HepG2 (cell line): ENCODE measurements around the gene LMNA. TPM values are rescaled to one million over a fixed set of nuclear protein-coding genes. Genes with fewer than 3 reads are reported as not detected.

ENCODE experiments used
- GABPB1 ChIP-seq: IDR thresholded peaks from 2 replicates; pipeline ENCODE4 v1.6.1; 2016; ENCODE audit warnings: mild to moderate bottlenecking, missing genetic modification reagents, moderate library complexity, missing compliant biosample characterization
- GTF2F1 ChIP-seq: fragments of 150-350 bp; IDR thresholded peaks from 2 replicates; pipeline ENCODE4 v1.6.1; 2014; ENCODE audit warnings: low read length
- IKZF4 ChIP-seq: sonication (generic); formaldehyde crosslinking; IDR thresholded peaks from 2 replicates; pipeline ENCODE4 v1.5.1; 2020; ENCODE audit warnings: borderline replicate concordance, mild to moderate bottlenecking, low read depth, missing genetic modification reagents; ENCODE audit errors: not compliant biosample characterization
- IRF2 ChIP-seq: IDR thresholded peaks from 2 replicates; pipeline ENCODE4 v1.6.1; 2018; ENCODE audit warnings: missing genetic modification reagents, missing compliant biosample characterization
- KLF12 ChIP-seq: sonication (generic); formaldehyde crosslinking; IDR thresholded peaks from 2 replicates; pipeline ENCODE4 v1.4.0; 2020; ENCODE audit warnings: missing genetic modification reagents, borderline replicate concordance
- MATR3 ChIP-seq: sonication (generic); formaldehyde crosslinking; IDR thresholded peaks from 2 replicates; pipeline ENCODE4 v1.4.0; 2020; ENCODE audit warnings: missing genetic modification reagents
- MIER3 ChIP-seq: IDR thresholded peaks from 2 replicates; pipeline ENCODE4 v1.6.1; 2016; ENCODE audit warnings: missing compliant biosample characterization, borderline replicate concordance
- MXI1 ChIP-seq: IDR thresholded peaks from 3 replicates; pipeline ENCODE4 v1.6.1; 2012; ENCODE audit warnings: low read depth, low read length, inconsistent platforms, borderline replicate concordance
- POGK ChIP-seq: sonication (generic); formaldehyde crosslinking; conservative IDR thresholded peaks from 2 replicates; pipeline ENCODE4 v1.8.0; 2022; ENCODE audit warnings: mild to moderate bottlenecking, moderate library complexity, missing genetic modification reagents
- POLR2AphosphoS5 ChIP-seq: IDR thresholded peaks from 2 replicates; pipeline ENCODE4 v1.6.1; 2012; ENCODE audit warnings: low read depth, low read length
- PPARG ChIP-seq: conservative IDR thresholded peaks from 2 replicates; pipeline ENCODE4 v1.6.1; 2016; ENCODE audit warnings: missing biosample characterization, missing genetic modification reagents
- SETDB1 ChIP-seq: sonication (generic); formaldehyde crosslinking; IDR thresholded peaks from 2 replicates; pipeline ENCODE4 v1.5.1; 2020; ENCODE audit warnings: missing genetic modification reagents, mild to moderate bottlenecking, borderline replicate concordance
- SIN3A ChIP-seq: IDR thresholded peaks from 2 replicates; pipeline ENCODE4 v1.6.1; 2011; ENCODE audit warnings: low read depth, mild to moderate bottlenecking, control low read depth, low read length, borderline replicate concordance
- SMAD1 ChIP-seq: sonication (generic); formaldehyde crosslinking; IDR thresholded peaks from 2 replicates; pipeline ENCODE4 v1.4.0; 2020; ENCODE audit warnings: missing genetic modification reagents, low read depth, mild to moderate bottlenecking, borderline replicate concordance
- SYNCRIP ChIP-seq: fragments of 200-400 bp; formaldehyde crosslinking; IDR thresholded peaks from 2 replicates; pipeline ENCODE4 v1.6.1; 2018; ENCODE audit warnings: mild to moderate bottlenecking, low read depth, low read length; ENCODE audit not compliant: insufficient read depth
- TIGD3 ChIP-seq: sonication (generic); formaldehyde crosslinking; IDR thresholded peaks from 2 replicates; pipeline ENCODE4 v1.5.1; 2020; ENCODE audit warnings: mild to moderate bottlenecking, missing genetic modification reagents, borderline replicate concordance
- ZBTB21 ChIP-seq: sonication (generic); formaldehyde crosslinking; IDR thresholded peaks from 2 replicates; pipeline ENCODE4 v1.4.0; 2020; ENCODE audit warnings: missing genetic modification reagents
- ZFX ChIP-seq: sonication (generic); formaldehyde crosslinking; IDR thresholded peaks from 2 replicates; pipeline ENCODE4 v1.4.0; 2020; ENCODE audit warnings: mild to moderate bottlenecking, low read depth, missing genetic modification reagents, moderate library complexity
- ZNF30 ChIP-seq: sonication (generic); formaldehyde crosslinking; IDR thresholded peaks from 2 replicates; pipeline ENCODE4 v1.5.0; 2020; ENCODE audit warnings: mild to moderate bottlenecking, missing genetic modification reagents
- ZNF496 ChIP-seq: sonication (generic); formaldehyde crosslinking; IDR thresholded peaks from 2 replicates; pipeline ENCODE4 v1.8.1; 2023; ENCODE audit warnings: mild to moderate bottlenecking, moderate library complexity, missing genetic modification reagents; ENCODE audit not compliant: insufficient replicate concordance
- ZNF558 ChIP-seq: sonication (generic); formaldehyde crosslinking; IDR thresholded peaks from 2 replicates; pipeline ENCODE4 v1.9.0; 2022; ENCODE audit warnings: mild to moderate bottlenecking, missing genetic modification reagents, borderline replicate concordance
- ZNF572 ChIP-seq: sonication (generic); formaldehyde crosslinking; IDR thresholded peaks from 2 replicates; pipeline ENCODE4 v1.5.1; 2020; ENCODE audit warnings: mild to moderate bottlenecking, missing genetic modification reagents
- ZNF770 ChIP-seq: sonication (generic); formaldehyde crosslinking; IDR thresholded peaks from 2 replicates; pipeline ENCODE4 v1.5.0; 2020; ENCODE audit warnings: mild to moderate bottlenecking, missing genetic modification reagents
- polyA plus RNA-seq, 8 experiments: library from polyadenylated mRNA; depleted of rRNA in 3 of 8; stranded (reverse) in 7 of 8; unstranded in 1 of 8; fragments of >200 nt; fragmentation: Illumina TruSeq in 4 of 8; extraction: Trizol in 4 of 8; gene quantifications; 2 replicates each; pipeline versions ENCODE4 v1.2.1 to v1.2.3, GENCODE V29; 2011 to 2016; ENCODE audit warnings: low read depth in 4 of 8, missing spikeins in 1 of 8, mixed read lengths in 1 of 8; ENCODE audit not compliant: insufficient read depth in 1 of 8
- total RNA-seq, 5 experiments: library from RNA; depleted of rRNA; stranded (reverse); fragments of >200 nt; fragmentation: Illumina TruSeq; extraction: Trizol; gene quantifications; 2 replicates each; pipeline ENCODE4 v1.2.3, GENCODE V29; 2016; ENCODE audit warnings: low read depth in 1 of 5
- TF ChIP-seq, protein P1 (sequence below): sonication (generic); formaldehyde crosslinking; IDR thresholded peaks from 2 replicates; pipeline ENCODE4 v1.5.0; 2020; ENCODE audit warnings: mild to moderate bottlenecking, missing genetic modification reagents

Gene LMNA
- total and polyA plus RNA-seq, 2 of the 13 experiments (the other 11 are each of a cell fraction or from before 2014, with no cell fraction given): 107 to 225 TPM

DNA sequence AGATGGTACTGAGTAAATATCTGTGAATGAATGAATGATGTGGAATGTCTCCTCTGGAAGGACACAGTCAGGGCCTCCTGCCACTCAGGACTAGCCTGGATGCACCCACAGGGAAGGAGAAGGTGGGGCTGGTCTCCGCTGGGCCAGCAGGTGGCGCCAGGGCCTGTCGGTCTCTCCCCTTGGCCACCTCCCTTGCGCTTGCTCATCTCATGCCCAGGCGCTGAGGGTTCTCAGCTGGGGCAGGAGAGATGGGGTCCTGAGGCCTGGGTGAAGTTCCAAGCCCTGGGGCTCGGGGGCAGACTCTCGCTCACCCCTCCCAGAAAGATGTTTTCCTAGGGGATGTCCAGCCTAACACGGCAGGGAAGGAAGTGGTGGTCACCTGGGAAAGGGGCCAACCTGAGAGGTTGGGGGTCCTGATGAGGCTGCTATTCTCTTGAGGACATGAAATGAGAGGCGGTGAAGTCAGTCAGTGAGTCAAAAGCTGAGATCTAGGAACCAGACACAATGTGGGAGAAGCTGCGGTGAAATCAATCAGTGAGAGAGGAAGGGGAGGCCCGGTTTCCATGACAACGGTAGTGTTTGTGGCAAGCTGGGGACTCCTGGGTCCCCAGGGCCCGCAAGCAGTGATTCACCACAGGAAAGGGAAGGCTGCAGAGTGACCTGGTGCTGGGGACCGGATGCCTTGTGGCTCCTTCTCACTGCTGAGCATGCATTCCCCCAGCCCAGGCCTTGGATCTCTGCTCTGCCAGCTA is 17.7 kb upstream of the LMNA start (continued):
- TF ChIP-seq POGK (CRISPR knock-in tag) (no peak), PPARG (no peak), MXI1 (0 out of 3 replicates have a peak, but pooled peaks have one; percentile 26), SMAD1 (CRISPR knock-in tag) (no peak), IKZF4 (CRISPR knock-in tag) (no peak), ZNF770 (CRISPR knock-in tag) (no peak), POLR2AphosphoS5 (no peak), MIER3 (CRISPR knock-in tag) (peak; percentile 63; the same call in 1 of the 2 replicates), IRF2 (peak; percentile 62; the same call in 1 of the 2 replicates), TIGD3 (no peak), ZNF572 (CRISPR knock-in tag) (no peak), ZNF558 (CRISPR knock-in tag) (no peak), ZNF496 (no peak), ZNF30 (CRISPR knock-in tag) (no peak), KLF12 (CRISPR knock-in tag) (no peak), SIN3A (no peak), GTF2F1 (no peak), SYNCRIP (no peak), MATR3 (CRISPR knock-in tag) (no peak), ZBTB21 (CRISPR knock-in tag) (no peak), ZFX (CRISPR knock-in tag) (peak; percentile 51), SETDB1 (no peak), GABPB1 (CRISPR knock-in tag) (peak; percentile 51; the same call in 1 of the 2 replicates)
- TF ChIP-seq, protein P1, sequence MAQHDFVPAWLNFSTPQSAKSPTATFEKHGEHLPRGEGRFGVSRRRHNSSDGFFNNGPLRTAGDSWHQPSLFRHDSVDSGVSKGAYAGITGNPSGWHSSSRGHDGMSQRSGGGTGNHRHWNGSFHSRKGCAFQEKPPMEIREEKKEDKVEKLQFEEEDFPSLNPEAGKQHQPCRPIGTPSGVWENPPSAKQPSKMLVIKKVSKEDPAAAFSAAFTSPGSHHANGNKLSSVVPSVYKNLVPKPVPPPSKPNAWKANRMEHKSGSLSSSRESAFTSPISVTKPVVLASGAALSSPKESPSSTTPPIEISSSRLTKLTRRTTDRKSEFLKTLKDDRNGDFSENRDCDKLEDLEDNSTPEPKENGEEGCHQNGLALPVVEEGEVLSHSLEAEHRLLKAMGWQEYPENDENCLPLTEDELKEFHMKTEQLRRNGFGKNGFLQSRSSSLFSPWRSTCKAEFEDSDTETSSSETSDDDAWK: no peak
